Right lobe of liver (tissue), 6 donors: ENCODE measurements around the gene ATP2A1. TPM values are rescaled to one million over a fixed set of nuclear protein-coding genes. Genes with fewer than 3 reads are reported as not detected.

ENCODE experiments used
- ATAC-seq, 4 donors: fragments of 200-7000 bp; cut with Tn5 transposase; one replicate each; pipeline ENCODE4 v1.9.1; 2020; ENCODE audit warnings: mild to moderate bottlenecking in 4 of 4, moderate library complexity in 4 of 4
- DNase-seq, 3 donors: peaks; one replicate each; pipeline ENCODE4 v3.0.0-alpha.2; 2020
- H3K27ac ChIP-seq, 3 donors: fragments of 200-600 bp; one replicate each; pipeline ENCODE4 v1.8.0; 2022
- H3K27me3 ChIP-seq, 2 donors: fragments of 200-600 bp; one replicate each; pipeline ENCODE4 v1.8.0; 2022
- H3K36me3 ChIP-seq, 4 donors: fragments of 200-600 bp; sonication (generic) in 1 of 4; one replicate each; pipeline versions ENCODE4 v1.5.1 to v1.8.0; 2017 to 2022; ENCODE audit warnings: control low read depth in 1 of 4
- H3K4me1 ChIP-seq, 4 donors: fragments of 200-600 bp; sonication (generic) in 1 of 4; one replicate each; pipeline versions ENCODE4 v1.5.1 to v1.8.0; 2017 to 2022; ENCODE audit warnings: control low read depth in 1 of 4
- H3K4me3 ChIP-seq, 3 donors: fragments of 200-600 bp; one replicate each; pipeline ENCODE4 v1.8.0; 2022
- H3K9me3 ChIP-seq, 4 donors: fragments of 200-600 bp; sonication (generic) in 1 of 4; one replicate each; pipeline versions ENCODE4 v1.5.1 to v1.8.0; 2017 to 2022; ENCODE audit warnings: control low read depth in 1 of 4
- POLR2A ChIP-seq: fragments of 450-650 bp; IDR thresholded peaks from one replicate; pipeline ENCODE4 v1.6.1; 2017; ENCODE audit warnings: antibody characterized with exemption, mild to moderate bottlenecking
- WGBS: methylation state at CpG from one replicate; pipeline ENCODE4 v1.1.6; 2018; ENCODE audit warnings: low coverage, low lambda C conversion rate; ENCODE audit not compliant: insufficient coverage; ENCODE audit errors: missing lambda C conversion rate; 5-methylcytosine and 5-hydroxymethylcytosine counted together
- intact Hi-C, 2 donors: fragments of 100-400 bp; cut with DNase I; formaldehyde crosslinking; loops; one replicate each; pipeline versions ENCODE4 v1.11.2 to v1.14.1; 2022
- total RNA-seq, 6 experiments: library from RNA; depleted of rRNA in 2 of 6; stranded (reverse); fragments of >200 nt in 2 of 6; fragmentation: NEBNext Ultra II Directional in 3 of 6; extraction: Animal tissue kit (Norgen Biotek cat#: 25700) in 3 of 6; gene quantifications; one replicate each; pipeline versions ENCODE4 v1.1.0 to v1.2.4, GENCODE V29; 2016 to 2023
- TF ChIP-seq, protein P1 (sequence below), 4 donors: fragments of 200-600 bp in 3 of 4; fragments of 450-650 bp in 1 of 4; IDR thresholded peaks; one replicate each; pipeline versions ENCODE4 v1.5.1 to v1.8.0; 2016 to 2022; ENCODE audit warnings: antibody characterized with exemption in 4 of 4, mild to moderate bottlenecking in 2 of 4
- donor health status: DM: no; HTN: yes; CAD: no.
- donor health status: DM: no; HTN: no; CAD: no.
- donor health status: DM: no; HTN: no; CAD: no.
- donor health status: DM: no; HTN: yes; CAD: no.
- donor health status: DM: no; HTN: yes; CAD: no.

ATP2A1 gene
- total RNA-seq, 6 experiments from 2014 or later: 0.42 to 3.6 (median 0.77) TPM

DNA sequence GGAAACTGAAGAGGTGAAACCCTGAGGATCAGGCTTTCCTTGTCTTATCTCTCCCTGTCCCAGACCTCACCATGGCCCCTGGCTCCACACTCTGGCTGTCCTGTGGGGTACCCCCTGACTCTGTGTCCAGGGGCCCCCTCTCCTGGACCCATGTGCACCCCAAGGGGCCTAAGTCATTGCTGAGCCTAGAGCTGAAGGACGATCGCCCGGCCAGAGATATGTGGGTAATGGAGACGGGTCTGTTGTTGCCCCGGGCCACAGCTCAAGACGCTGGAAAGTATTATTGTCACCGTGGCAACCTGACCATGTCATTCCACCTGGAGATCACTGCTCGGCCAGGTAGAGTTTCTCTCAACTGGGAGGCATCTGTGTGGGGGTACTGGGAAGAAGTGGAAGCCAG, 54.9 kb downstream of the ATP2A1 start:
- no peak for ATAC-seq
- H3K27me3 ChIP-seq: no peaks in the 10 kb centered on the region
- no peak overlapping the region for H3K27ac ChIP-seq
- no peak for DNase-seq
- intact Hi-C loops: loop anchor here in 1 of 2 donors (10.0 kb wide), 1 partner anchor 118 kb away; no protein-coding TSS in a partner anchor
- H3K9me3 ChIP-seq: no peaks in the 10 kb centered on the region
- H3K4me1 ChIP-seq: no peaks in the 10 kb centered on the region
- H3K36me3 ChIP-seq: no peaks in the 10 kb centered on the region
- H3K4me3 ChIP-seq: no peak overlapping the region
- TF ChIP-seq, protein P1, sequence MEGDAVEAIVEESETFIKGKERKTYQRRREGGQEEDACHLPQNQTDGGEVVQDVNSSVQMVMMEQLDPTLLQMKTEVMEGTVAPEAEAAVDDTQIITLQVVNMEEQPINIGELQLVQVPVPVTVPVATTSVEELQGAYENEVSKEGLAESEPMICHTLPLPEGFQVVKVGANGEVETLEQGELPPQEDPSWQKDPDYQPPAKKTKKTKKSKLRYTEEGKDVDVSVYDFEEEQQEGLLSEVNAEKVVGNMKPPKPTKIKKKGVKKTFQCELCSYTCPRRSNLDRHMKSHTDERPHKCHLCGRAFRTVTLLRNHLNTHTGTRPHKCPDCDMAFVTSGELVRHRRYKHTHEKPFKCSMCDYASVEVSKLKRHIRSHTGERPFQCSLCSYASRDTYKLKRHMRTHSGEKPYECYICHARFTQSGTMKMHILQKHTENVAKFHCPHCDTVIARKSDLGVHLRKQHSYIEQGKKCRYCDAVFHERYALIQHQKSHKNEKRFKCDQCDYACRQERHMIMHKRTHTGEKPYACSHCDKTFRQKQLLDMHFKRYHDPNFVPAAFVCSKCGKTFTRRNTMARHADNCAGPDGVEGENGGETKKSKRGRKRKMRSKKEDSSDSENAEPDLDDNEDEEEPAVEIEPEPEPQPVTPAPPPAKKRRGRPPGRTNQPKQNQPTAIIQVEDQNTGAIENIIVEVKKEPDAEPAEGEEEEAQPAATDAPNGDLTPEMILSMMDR (IDR thresholded peaks at IDR 0.05): no peak
- no peak for TF ChIP-seq POLR2A
- WGBS: no CpG with 5 or more reads among the region's 8 CpGs

DNA sequence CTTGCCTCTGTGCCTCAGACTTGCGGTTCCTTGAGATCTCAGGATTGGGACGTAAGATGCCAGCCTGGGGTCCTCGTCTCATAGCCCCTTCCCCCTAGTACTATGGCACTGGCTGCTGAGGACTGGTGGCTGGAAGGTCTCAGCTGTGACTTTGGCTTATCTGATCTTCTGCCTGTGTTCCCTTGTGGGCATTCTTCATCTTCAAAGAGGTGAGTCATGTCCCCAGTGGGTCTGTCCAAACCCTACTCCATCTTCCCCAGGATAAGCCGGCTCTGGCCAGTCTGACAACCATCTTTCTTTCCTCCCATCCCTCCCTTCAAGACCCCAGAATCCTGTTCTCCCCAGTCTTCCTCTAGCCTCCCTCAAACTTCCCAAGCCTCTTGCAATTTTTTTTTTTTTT, 57.1 kb downstream of the ATP2A1 start:
- H3K4me3 ChIP-seq: no peak overlapping the region
- H3K27me3 ChIP-seq: no peaks in the 10 kb centered on the region
- 100% methylated on average over 1 of the region's 4 CpGs for WGBS
- intact Hi-C loops: loop anchor here in 1 of 2 donors (10.0 kb wide), 1 partner anchor 121 kb away; no protein-coding TSS in a partner anchor
- no peaks in the 10 kb centered on the region for H3K36me3 ChIP-seq
- no peaks in the 10 kb centered on the region for H3K4me1 ChIP-seq
- H3K27ac ChIP-seq: no peak overlapping the region
- DNase-seq: no peak
- no peak for ATAC-seq
- no peaks in the 10 kb centered on the region for H3K9me3 ChIP-seq
- no peak for TF ChIP-seq POLR2A
- TF ChIP-seq, protein P1 (IDR thresholded peaks at IDR 0.05): no peak

DNA sequence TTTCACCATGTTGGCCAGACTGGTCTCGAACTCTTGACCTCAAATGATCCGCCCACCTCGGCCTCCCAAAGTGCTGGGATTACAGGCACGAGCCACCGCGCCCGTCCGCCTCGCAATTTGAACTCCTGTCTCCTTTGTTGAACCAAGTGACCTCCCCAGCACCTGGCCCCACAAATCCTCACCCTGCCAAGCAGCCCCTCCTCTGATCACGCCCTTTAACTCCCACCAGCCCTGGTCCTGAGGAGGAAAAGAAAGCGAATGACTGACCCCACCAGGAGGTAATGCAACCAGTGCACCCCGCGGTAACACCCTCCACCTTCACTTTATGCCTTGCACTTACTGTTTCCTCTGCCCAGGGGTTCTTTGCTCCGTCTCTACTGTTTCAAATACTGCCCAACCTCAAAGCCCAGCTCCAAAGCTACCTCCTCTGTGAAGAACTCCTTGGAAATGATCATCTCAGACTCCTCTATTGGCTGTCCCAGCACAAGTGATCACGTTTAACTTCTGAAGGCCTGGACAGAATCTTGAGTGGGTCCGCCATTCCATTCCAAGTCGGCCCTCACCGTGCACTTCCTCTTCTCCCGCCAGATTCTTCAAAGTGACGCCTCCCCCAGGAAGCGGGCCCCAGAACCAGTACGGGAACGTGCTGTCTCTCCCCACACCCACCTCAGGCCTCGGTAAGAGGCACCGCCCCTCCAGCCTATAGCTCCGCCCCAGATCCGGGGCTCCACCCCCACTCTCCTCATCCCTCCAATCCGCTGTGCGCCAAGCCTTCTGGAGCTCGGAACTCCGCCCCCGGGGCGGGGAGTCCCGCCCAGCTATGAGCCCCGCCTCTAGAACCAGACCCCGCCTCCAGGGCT, 57.9 kb downstream of the ATP2A1 start:
- ATAC-seq (peak; percentile 95 to 99 (median 98)), DNase-seq (peak; percentile 83 to 92 (median 85))
- Histone ChIP-seq H3K27me3 (no peaks in the 10 kb centered on the region), H3K4me1 (no peaks in the 10 kb centered on the region), H3K9me3 (no peaks in the 10 kb centered on the region), H3K27ac (no peak overlapping the region), H3K4me3 (peak overlapping the region in 1 of 3 donors; percentile 24), H3K36me3 (no peaks in the 10 kb centered on the region)
- 20% methylated on average over 23 of the region's 36 CpGs for WGBS
- intact Hi-C loops: loop anchor here in 1 of 2 donors (10.0 kb wide), 1 partner anchor 121 kb away; no protein-coding TSS in a partner anchor
- no peak for TF ChIP-seq POLR2A
- TF ChIP-seq, protein P1 (IDR thresholded peaks at IDR 0.05): no peak

DNA sequence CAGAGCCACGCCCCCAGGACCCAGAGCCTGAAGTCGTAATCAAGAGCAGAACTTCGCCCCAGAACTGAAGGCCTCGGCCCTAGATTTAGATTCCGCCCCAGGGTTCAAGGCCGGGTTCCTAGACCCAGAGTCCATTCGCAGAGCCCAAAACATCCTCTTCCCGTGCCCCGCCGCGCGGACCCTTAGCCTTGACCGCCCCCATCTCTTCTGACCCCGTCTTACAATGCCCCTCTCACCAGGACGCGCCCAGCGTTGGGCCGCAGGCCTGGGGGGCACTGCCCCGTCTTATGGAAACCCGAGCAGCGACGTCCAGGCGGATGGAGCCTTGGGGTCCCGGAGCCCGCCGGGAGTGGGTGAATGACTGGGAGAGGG, 58.5 kb downstream of the ATP2A1 start:
- no peak overlapping the region for H3K27ac ChIP-seq
- no peaks in the 10 kb centered on the region for H3K27me3 ChIP-seq
- H3K36me3 ChIP-seq: no peaks in the 10 kb centered on the region
- intact Hi-C loops: loop anchor here in 1 of 2 donors (10.0 kb wide), 1 partner anchor 122 kb away; no protein-coding TSS in a partner anchor
- no peaks in the 10 kb centered on the region for H3K9me3 ChIP-seq
- WGBS: 9% methylated on average over 5 of the region's 26 CpGs
- H3K4me1 ChIP-seq: no peaks in the 10 kb centered on the region
- H3K4me3 ChIP-seq: no peak overlapping the region
- ATAC-seq (no peak), DNase-seq (no peak)
- TF ChIP-seq, protein P1 (IDR thresholded peaks at IDR 0.05): no peak
- no peak for TF ChIP-seq POLR2A
